Suprapubic skin (tissue), 4 donors: ENCODE data around the gene E2F6. TPM values are rescaled to one million over a fixed set of nuclear protein-coding genes. Genes with fewer than 3 reads are reported as not detected.

Experiments
- DNase-seq, 2 donors: peaks; one replicate each; pipeline ENCODE4 v3.0.0-alpha.2; 2019; ENCODE audit warnings: low spot score in 2 of 2
- H3K27ac ChIP-seq: fragments of 200-600 bp; sonication (generic); one replicate; pipeline ENCODE4 v1.5.1; 2019
- H3K27me3 ChIP-seq: fragments of 200-600 bp; sonication (generic); one replicate; pipeline ENCODE4 v1.5.1; 2019
- H3K36me3 ChIP-seq: fragments of 200-600 bp; sonication (generic); one replicate; pipeline ENCODE4 v1.5.1; 2019
- H3K4me1 ChIP-seq: fragments of 200-600 bp; sonication (generic); one replicate; pipeline ENCODE4 v1.5.1; 2019
- H3K4me3 ChIP-seq: fragments of 200-600 bp; sonication (generic); one replicate; pipeline ENCODE4 v1.5.1; 2019; ENCODE audit warnings: mild to moderate bottlenecking
- H3K9me3 ChIP-seq: fragments of 200-600 bp; sonication (generic); one replicate; pipeline ENCODE4 v1.5.1; 2019
- EP300 ChIP-seq: sonication (generic); formaldehyde crosslinking; IDR thresholded peaks from one replicate; pipeline ENCODE4 v1.6.1; 2017; ENCODE audit warnings: antibody characterized with exemption
- POLR2A ChIP-seq, 2 donors: fragments of 450-650 bp; IDR thresholded peaks; one replicate each; pipeline ENCODE4 v1.6.1; 2017; ENCODE audit warnings: antibody characterized with exemption in 2 of 2, mild to moderate bottlenecking in 2 of 2, moderate library complexity in 2 of 2
- POLR2AphosphoS5 ChIP-seq, 3 donors: sonication (generic); formaldehyde crosslinking; IDR thresholded peaks; one replicate each; pipeline ENCODE4 v1.6.1; 2017; ENCODE audit warnings: antibody characterized with exemption in 3 of 3
- WGBS: methylation state at CpG from one replicate; pipeline ENCODE4 v1.1.5; 2018; 5-methylcytosine and 5-hydroxymethylcytosine counted together
- total RNA-seq, 4 donors: library from RNA; depleted of rRNA; stranded (reverse); fragments of >200 nt; gene quantifications; one replicate each; pipeline ENCODE4 v1.1.0, GENCODE V29; 2016
- TF ChIP-seq, protein P1 (sequence below), 2 donors: fragments of 200-600 bp in 1 of 2; fragments of 450-650 bp in 1 of 2; sonication (generic) in 1 of 2; IDR thresholded peaks; one replicate each; pipeline ENCODE4 v1.5.1; 2016 to 2019; ENCODE audit warnings: antibody characterized with exemption in 2 of 2, mild to moderate bottlenecking in 1 of 2, moderate library complexity in 1 of 2

Gene E2F6
- total RNA-seq, 4 donors from 2014 or later: 9.3 to 15.7 (median 10.3) TPM

DNA sequence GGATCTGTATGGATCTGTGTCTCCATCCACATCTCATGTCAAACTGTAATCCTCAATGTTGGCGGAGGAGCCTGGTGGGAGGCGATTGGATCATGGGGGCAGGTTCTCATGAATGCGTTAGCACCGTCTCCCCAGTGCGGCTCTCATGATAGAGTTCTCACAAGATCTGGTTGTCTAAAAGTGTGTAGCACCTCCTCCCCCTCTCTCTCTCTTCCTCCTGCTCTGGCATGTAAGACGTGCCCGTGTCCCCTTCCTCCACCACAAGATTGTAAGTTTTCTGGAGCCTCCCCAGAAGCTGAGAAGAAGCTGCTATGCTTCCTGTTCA, 66.6 kb downstream of the E2F6 start:
- Histone ChIP-seq H3K27ac (no peak overlapping the region), H3K9me3 (no peaks in the 10 kb centered on the region), H3K4me1 (peaks cover 8% of the 10 kb centered on the region), H3K27me3 (no peaks in the 10 kb centered on the region), H3K4me3 (no peak overlapping the region), H3K36me3 (no peaks in the 10 kb centered on the region)
- 91% methylated on average over 7 of the region's 7 CpGs for WGBS
- TF ChIP-seq POLR2A (IDR thresholded peaks at IDR 0.05) (no peak), POLR2AphosphoS5 (IDR thresholded peaks at IDR 0.05) (no peak), EP300 (no peak)
- TF ChIP-seq, protein P1, sequence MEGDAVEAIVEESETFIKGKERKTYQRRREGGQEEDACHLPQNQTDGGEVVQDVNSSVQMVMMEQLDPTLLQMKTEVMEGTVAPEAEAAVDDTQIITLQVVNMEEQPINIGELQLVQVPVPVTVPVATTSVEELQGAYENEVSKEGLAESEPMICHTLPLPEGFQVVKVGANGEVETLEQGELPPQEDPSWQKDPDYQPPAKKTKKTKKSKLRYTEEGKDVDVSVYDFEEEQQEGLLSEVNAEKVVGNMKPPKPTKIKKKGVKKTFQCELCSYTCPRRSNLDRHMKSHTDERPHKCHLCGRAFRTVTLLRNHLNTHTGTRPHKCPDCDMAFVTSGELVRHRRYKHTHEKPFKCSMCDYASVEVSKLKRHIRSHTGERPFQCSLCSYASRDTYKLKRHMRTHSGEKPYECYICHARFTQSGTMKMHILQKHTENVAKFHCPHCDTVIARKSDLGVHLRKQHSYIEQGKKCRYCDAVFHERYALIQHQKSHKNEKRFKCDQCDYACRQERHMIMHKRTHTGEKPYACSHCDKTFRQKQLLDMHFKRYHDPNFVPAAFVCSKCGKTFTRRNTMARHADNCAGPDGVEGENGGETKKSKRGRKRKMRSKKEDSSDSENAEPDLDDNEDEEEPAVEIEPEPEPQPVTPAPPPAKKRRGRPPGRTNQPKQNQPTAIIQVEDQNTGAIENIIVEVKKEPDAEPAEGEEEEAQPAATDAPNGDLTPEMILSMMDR (IDR thresholded peaks at IDR 0.05): no peak
- no peak for DNase-seq

DNA sequence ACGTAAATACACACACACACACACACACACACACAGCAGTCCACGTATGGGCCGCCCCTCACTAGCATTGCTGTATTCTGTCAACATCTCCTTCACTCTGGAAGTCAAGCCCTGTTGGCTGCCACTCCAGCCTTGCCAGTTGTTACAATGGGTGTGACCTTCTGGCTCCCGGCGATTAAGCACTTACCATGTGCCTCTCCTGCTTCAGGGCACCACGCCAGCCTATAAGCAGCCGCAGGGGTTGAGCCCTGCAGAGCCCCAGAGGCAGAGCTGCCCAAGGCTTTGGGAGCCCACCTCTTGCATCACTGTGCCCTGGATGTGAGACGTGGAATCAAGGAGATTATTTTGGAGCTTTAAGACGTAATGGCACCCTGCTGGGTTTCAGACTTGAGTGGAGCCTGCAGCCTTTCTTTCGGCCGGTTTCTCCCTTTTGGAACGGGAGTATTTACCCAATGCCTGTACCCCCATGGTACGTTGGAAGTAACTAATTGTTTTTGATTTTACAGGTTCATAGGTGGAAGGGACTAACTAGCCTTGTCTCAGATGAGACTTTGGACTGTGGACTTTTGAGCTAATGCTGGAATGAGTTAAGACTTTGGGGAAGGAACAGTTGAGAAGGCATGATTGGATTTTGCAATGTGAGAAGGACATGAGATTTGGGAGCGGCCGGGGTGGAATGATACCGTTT, 67.1 kb downstream of the E2F6 start:
- Histone ChIP-seq H3K27ac (no peak overlapping the region), H3K27me3 (no peaks in the 10 kb centered on the region), H3K9me3 (no peaks in the 10 kb centered on the region), H3K4me3 (no peak overlapping the region), H3K36me3 (no peaks in the 10 kb centered on the region), H3K4me1 (peaks cover 8% of the 10 kb centered on the region)
- 66% methylated on average over 11 of the region's 16 CpGs for WGBS
- TF ChIP-seq, protein P1 (IDR thresholded peaks at IDR 0.05): no peak
- TF ChIP-seq POLR2A (IDR thresholded peaks at IDR 0.05): no peak
- no peak for TF ChIP-seq POLR2AphosphoS5 (IDR thresholded peaks at IDR 0.05)
- no peak for TF ChIP-seq EP300
- no peak for DNase-seq

DNA sequence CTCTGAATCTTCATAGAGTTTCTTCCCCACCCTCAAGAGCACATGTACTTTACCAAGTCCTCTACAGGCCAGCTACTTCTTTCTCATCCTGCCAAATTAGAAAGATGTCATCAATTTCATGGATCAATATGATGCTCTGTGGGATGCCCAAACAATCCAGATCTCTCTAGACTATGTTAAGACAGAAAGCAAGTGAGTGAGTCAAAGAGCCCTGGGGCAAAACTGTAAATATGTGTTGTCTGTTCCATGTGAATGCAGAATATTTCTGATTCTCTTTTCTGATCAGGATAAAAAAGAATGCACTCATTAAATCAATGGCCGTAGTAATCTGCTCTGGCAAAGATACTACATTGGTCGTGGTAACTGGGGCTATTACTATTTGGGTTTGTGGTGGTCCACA, 68.4 kb downstream of the E2F6 start:
- H3K4me1 ChIP-seq: peaks cover 8% of the 10 kb centered on the region
- no peak for TF ChIP-seq POLR2A (IDR thresholded peaks at IDR 0.05)
- TF ChIP-seq, protein P1 (IDR thresholded peaks at IDR 0.05): no peak
- no peak for TF ChIP-seq POLR2AphosphoS5 (IDR thresholded peaks at IDR 0.05)
- TF ChIP-seq EP300: no peak
- no peak overlapping the region for H3K4me3 ChIP-seq
- H3K36me3 ChIP-seq: no peaks in the 10 kb centered on the region
- H3K9me3 ChIP-seq: no peaks in the 10 kb centered on the region
- no peak for DNase-seq
- no peak overlapping the region for H3K27ac ChIP-seq
- WGBS: 67% methylated on average over 2 of the region's 2 CpGs
- no peaks in the 10 kb centered on the region for H3K27me3 ChIP-seq

DNA sequence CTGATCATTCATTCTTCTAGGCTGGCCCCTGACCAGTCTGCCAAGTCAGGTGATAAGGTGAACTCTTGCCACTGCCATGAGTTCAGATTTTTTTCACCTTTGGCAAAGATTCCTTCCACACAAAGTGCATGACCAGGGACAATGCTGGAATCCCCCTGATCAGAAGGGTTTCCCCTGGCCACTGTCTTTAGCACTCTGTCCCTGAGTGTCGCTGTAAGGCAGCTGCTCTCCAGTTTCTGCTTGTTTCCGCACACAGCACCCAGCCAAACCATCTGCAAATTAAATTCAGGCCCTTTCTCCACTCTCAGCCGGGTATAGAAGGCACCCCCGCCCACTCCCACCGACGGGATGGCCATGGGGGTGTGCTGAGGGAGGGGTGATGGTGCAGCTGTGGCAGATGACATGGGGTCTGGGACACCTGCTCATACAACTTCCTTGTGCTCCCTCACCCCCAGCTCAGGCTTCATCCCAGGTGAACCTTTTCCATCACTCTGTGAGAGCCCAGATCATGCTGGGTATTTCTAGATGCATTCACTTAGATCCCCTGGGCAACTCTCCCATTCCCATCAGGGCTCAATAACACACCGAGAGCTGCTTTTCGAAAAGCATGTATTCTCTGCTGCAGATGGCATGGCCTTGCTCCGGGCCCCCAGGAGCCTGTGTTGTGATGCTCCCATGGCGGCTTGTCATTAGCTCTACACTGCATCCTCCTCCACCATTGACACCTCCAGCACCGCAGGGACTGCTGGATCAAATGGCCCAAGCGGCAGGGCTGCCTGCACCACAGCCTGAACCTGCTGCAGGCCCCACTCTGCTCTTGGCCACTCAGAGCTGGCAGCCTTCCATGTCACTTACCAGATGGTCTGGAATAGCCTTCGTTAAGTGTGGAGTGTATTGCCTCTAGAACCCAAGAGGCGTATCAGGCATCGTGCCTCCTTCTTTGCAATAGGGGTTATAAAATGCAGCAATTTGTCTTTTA, 69.2 kb downstream of the E2F6 start:
- H3K9me3 ChIP-seq: no peaks in the 10 kb centered on the region
- H3K4me3 ChIP-seq: no peak overlapping the region
- DNase-seq: no peak
- 84% methylated on average over 15 of the region's 15 CpGs for WGBS
- H3K27ac ChIP-seq: no peak overlapping the region
- no peaks in the 10 kb centered on the region for H3K27me3 ChIP-seq
- H3K36me3 ChIP-seq: no peaks in the 10 kb centered on the region
- TF ChIP-seq POLR2AphosphoS5 (IDR thresholded peaks at IDR 0.05): no peak
- TF ChIP-seq POLR2A (IDR thresholded peaks at IDR 0.05): no peak
- TF ChIP-seq, protein P1 (IDR thresholded peaks at IDR 0.05): no peak
- no peak for TF ChIP-seq EP300
- H3K4me1 ChIP-seq: peaks cover 8% of the 10 kb centered on the region

DNA sequence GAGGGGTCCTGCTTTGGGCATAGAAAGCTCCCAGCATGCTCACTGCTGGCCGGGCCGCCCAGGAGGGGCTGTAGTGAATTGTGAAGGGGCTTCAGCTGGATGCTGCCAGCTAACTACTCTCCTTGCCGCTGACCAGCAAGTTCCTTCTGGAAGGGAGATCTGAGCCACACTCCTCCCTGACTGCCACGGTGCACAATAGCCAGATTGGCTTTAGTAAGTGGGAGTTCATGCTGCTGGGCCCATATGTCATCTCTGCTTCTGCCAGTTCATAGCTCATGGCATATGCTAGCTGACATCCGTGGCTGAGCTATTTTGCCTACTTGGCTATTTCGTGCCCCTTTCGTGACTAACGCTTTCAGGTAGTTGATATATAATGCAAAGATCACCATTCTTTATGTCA, 69.9 kb downstream of the E2F6 start:
- WGBS: 86% methylated on average over 8 of the region's 8 CpGs
- H3K4me1 ChIP-seq: peaks cover 13% of the 10 kb centered on the region

More for the DNA sequence above, 69.9 kb downstream of the E2F6 start:
- Histone ChIP-seq H3K27ac (no peak overlapping the region), H3K4me3 (no peak overlapping the region), H3K27me3 (no peaks in the 10 kb centered on the region), H3K36me3 (no peaks in the 10 kb centered on the region), H3K9me3 (no peaks in the 10 kb centered on the region)
- TF ChIP-seq, protein P1 (IDR thresholded peaks at IDR 0.05): no peak
- no peak for TF ChIP-seq POLR2A (IDR thresholded peaks at IDR 0.05)
- no peak for TF ChIP-seq EP300
- TF ChIP-seq POLR2AphosphoS5 (IDR thresholded peaks at IDR 0.05): no peak
- no peak for DNase-seq
